GM19455 (cell line): ENCODE measurements around the gene PI16.
A peak's percentile ranks its signal among the peaks of the same experiment; 100 is the strongest.

Experiments
- ATAC-seq: cut with Tn5 transposase; IDR thresholded peaks from one replicate; pipeline ENCODE4 v1.9.1; 2021; ENCODE audit not compliant: unreplicated experiment

Gene PI16

DNA sequence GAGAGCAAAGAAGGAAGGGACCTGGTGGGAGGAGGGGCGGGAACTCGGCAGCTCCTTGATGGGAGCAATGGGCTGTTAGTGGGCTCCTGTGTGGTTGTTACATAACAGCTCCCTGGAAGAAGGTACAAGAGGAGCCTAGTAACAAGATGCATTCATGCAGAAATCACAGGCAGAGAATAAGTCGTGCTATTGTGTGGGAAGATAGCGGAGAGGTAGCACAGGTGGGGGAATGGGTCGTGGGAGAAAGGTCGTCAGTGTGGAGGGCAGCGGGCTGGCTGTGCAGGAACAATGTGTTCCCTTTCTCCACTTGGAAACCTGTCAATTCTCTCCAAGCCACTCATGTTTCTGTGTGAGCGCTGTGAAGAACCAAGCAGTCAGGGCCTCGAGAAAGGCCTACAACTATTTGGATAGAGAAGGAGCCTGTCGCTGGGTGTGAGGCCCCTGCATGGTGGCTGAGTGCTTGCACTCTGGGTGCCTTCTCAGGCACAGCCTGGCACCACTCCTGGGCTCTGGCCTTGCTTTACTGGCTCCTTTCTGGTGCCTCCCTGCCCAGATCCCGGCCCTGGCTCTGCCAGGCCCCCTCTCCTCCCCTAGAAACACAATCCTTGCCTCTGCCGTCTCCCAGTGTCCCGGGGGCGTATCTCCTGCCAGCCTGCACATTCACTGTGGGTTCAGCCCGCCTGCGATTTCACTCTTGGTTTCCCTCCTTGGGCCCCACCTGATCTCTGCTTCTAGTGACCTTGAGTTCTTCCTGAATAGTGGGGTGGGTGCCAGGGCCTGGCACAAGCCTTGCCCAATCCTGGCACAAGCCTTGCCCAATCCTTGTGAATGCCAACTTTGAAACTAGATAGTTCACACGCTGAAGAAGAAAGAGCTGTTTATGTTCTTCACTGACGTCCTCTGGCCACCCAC is 43.5 kb downstream of the PI16 start:
- no peak for ATAC-seq

DNA sequence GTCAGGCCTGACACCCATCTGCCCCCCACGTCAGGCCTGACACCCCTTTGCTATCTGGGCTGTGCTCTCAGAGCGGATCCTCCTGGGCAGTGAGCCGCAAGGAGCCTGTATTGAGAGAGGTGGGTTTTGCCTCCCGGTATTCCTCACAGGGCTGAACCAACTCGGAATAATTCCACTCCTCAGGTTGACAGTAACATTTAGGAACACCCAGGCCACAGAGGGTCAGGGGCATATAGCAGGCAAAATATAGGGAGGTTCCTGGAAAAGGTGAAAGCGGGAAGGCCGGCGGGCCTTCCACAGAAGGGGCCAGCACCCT is 44.1 kb downstream of the PI16 start:
- no peak for ATAC-seq

GRCh38 chr6:36999061-36999750 is 44.7 kb downstream of the PI16 start:
- ATAC-seq = no peak

- ATAC-seq = no peak
These were observed 45.2 kb downstream of the PI16 start for GRCh38 chr6:36999751-37000125.

GRCh38 chr6:37004044-37004980 is 49.8 kb downstream of the PI16 start:
- no peak for ATAC-seq

- peak; percentile 71 for ATAC-seq
These were observed 50.7 kb downstream of the PI16 start, which contains the start of gene FGD2 for GRCh38 chr6:37005061-37005810. Gene FGD2 (plus strand): TSS chr6:37005655. CDS start chr6:37005818, 163 bp downstream.

DNA sequence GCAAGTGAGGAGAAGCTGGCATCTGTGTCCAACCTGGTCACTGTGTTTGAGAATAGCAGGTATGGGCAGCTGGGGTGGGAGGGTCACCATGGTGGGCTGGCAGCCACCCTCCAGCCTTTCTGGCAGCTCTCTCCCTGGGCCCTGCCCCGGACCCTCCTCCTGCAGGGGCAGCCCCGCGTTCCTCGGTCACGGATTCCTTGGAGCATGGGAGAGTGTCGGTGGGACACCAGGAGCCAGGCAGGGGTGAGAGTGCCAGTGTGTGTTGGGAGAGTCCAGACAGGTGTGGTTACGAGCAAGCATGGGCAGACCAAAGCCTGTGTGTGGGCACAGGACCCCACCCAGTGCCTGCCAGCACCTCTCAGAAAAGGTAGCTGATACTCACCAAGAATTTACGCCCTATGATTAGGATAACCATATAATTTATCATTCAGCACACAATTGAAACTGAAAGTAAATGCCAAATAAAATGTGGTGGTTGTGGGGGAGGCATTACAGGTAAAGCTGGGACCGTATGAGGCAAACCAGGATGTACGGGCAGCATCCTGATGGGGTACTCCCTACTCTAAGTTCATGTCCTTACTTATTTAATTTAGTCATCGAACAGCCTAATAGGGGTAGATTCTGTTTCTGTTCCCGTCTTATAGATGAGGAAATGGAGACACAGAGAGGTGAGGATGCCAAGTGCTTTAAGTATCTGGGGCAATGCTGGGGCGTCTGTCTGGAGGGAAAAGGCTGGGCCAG is 51.5 kb downstream of the PI16 start:
- ATAC-seq = no peak

DNA sequence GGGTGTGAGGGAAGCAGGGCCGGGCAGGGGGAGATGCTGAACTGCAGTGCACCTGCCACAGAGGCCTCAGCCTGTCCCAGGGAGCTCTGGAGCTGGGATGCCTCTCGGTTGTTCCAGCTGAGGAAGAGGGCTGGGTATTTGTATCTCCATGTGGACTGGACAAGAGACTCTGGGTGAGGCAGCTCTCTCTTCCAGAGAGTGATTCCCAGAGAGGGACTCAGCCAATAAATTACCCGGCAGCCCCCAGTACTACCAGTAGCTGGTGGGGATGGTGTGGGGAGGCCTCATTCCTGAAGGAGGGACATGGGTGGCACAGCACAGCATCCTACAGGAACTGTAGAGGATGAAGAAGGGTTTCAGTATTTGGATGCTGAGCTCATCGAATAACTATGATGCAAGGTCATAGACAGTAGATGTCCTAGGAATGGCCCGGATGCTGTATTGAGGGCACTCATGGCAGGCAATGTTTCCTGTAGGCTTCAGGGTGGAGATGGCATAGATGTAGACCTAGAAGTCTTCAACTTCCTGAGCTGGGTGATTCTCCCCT is 52.3 kb downstream of the PI16 start:
- ATAC-seq = no peak

DNA sequence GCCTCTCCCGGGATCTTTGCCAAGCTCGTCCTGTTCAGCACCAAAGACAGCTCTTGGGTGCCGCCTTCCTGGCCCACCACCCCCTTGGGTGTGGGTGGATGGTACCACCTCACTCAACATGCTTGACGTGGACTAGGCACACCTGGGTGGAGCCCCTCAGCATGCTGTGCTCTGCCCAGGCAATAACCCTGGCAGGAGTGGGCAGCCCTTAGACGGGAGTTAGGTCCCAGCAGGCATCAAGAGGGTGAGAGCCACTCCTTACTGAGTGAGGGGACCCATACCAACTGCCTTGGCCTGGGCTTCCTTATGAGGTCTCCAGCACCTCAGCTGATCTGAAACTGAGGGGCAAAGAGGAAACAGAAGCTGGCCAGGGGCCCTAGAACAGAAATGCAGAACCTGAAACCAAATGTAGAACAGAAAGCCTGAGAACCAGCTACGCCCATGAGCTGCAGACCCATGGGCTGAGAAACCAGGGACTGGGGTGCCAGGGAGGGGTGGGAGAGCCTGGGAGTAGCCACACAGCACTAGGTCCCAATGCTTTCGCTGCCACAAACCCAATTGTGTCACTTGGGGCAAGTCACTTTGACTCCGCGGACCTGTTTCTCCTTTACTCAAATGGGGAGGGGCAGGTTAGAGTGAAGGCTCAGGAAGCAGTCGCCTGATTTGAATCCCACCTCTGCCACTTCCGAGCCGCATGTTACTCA is 53.0 kb downstream of the PI16 start:
- ATAC-seq = no peak

DNA sequence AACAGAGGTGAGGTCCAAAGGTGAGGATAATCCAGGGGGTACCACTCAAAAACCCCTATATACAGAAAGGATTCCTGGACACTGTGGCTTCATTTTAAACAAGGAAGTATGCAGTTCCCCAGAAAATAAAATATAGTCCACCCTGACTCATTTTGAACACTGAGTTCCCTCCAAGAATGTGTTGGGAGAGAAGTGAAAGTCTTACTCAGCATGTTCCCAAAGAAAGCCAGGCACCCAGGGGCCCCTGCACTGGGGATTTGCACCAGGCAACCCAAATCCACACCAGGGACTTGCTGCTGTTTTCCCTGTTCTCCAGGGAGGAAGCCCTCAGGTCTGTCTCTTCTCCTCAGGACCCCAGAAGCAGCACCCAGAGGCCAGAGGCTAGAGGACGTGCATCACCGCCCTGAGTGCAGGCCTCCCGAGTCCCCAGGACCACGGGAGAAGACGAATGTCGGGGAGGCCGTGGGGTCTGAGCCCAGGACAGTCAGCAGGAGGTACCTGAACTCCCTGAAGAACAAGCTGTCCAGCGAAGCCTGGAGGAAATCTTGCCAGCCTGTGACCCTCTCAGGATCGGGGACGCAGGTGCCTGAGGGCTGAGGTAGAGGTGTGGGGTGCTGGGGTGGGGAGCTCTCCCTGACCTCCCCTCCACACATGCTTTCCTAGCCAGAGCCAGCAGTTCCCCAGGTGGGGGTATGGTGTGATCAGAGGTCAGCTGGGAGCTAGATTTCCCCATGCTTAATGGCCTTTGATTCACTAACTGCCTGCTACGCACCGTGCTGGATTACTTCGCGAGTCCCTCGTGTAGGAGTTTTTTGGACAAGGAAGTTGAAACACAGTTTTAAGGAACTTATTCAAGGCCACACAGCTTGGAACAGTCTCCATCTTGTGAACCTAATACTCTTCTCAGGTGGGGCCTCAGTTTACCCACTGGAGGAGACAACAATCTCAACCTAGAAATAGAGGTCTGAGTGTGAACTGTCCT is 54.2 kb downstream of the PI16 start:
- no peak for ATAC-seq

DNA sequence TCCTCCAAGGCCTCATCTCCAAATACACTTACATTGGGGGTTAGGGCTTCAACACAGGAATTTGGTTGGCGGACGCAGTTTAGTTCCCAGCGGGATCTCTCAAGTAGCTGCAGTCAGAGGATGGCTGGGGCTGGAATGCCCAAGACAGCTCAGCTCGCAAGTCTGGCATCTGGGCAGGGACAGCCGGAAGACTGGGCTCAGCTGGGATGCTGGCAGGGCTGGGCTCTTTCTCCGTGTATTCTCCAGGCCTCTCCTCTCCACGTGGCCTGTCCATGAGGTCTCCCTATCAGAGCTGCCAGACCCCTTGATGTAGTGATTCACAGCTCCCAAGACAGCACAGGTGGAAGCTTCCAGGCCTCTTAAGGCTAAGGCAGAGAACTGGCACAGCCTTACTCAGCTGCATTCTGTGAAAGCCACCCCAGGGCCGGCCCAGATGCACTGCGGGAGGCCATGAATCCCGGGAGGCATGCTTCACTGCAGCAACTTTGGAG is 55.9 kb downstream of the PI16 start:
- no peak for ATAC-seq

DNA sequence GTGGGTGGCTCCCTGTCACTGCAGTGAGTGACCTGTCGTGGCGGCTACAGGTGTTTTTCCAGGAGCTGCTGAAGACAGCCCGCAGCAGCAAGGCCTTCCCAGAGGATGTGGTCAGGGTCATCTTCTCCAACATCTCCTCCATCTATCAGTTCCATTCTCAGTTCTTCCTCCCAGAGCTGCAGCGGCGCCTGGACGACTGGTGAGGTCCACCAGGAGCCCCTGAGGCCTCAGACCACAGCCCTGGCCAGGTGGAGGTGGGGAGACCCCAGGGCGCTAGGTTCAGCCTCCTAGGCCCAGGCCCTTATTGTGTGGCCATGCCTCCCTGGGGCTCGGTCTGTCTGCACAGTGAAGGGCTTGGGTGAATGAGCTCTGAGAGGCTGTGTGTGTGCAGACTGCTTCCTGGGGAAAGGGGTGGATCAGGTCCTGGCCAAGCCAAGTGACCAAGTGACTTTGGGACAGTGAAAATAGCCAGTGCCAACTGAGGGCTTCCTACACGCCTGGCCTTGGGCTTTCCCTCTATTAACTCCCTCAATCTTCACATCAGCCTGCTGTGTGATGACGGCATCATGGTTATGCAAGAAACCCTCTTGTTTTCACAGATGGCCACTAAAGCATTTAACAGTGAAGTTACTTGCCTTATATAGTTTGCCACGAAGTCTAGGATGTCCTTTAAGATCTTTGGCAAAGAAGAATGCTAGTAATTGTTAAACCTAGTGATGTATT is 57.3 kb downstream of the PI16 start:
- no peak for ATAC-seq

DNA sequence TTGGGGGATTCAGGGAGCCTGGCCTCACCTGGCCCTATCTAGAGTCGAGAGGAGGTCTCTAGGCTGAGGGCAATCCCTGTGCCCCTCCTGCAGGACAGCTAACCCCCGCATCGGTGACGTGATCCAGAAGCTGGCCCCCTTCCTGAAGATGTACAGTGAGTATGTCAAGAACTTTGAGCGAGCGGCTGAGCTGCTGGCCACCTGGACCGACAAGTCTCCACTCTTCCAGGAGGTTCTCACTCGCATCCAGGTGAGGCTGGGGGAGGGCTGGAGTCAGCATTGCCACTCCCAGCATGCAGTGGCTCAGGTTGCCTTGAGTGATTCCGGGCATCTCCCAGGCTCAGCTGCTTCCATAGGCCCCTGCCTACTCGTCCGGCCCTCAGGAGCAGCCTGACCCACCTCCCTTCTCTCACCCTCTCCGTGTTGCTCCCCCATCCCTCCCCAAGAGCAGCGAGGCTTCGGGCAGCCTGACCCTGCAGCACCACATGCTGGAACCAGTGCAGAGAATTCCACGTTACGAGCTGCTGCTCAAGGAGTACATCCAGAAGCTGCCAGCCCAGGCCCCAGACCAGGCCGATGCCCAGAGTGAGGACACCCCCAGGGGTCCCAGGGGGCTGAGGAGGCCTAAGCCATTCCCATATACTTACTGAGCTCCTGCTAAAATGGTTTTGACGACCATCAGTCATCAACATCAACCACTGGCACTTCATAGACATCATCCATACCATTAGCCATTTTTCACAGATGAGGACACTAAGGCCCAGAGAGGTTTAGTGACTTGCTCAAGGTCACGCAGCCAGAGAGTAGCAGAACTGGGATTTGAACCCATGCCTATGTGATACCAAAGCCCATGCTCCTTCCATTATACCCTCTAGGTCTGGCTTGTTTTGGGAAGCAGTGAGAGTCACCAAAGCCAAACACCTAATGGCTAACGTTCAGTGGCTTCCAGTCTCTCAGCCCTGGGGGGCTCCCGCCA is 59.3 kb downstream of the PI16 start:
- ATAC-seq = no peak
